Naive thymus-derived CD4-positive, alpha-beta T cell (primary cell): Measurements from ENCODE around the gene CAMK2A. TPM values are rescaled to one million over a fixed set of nuclear protein-coding genes. Genes with fewer than 3 reads are reported as not detected.

Source experiments
- ATAC-seq: fragments of 150-1000 bp; cut with Tn5 transposase; 2 replicates; pipeline ENCODE4 v1.10.0; 2021; ENCODE audit warnings: mild to moderate bottlenecking, moderate library complexity
- CTCF ChIA-PET: fragments of 350-600 bp; sonication (Branson Sonifier 250); formaldehyde crosslinking; loops from one replicate; lab custom pipeline; 2021; ENCODE audit warnings: antibody characterized with exemption; lab: Charles Lee
- POLR2A ChIA-PET: fragments of 350-600 bp; sonication (Branson Sonifier 250); formaldehyde crosslinking; loops from one replicate; lab custom pipeline; 2021; ENCODE audit warnings: antibody characterized with exemption, inconsistent platforms; lab: Charles Lee
- DNase-seq, 9 donors: peaks; one replicate each; pipeline versions ENCODE4 v3.0.0 to v3.0.0-alpha.2; 2020 to 2022; ENCODE audit warnings: mixed read lengths in 1 of 9
- H3K27ac ChIP-seq: one replicate; pipeline ENCODE4 v1.7.0; 2013; ENCODE audit warnings: mild to moderate bottlenecking, low read depth, low read length, moderate library complexity
- H3K27me3 ChIP-seq, 2 donors: one replicate each; pipeline ENCODE4 v1.7.0; 2013; ENCODE audit warnings: low read length in 2 of 2, mild to moderate bottlenecking in 2 of 2, moderate library complexity in 2 of 2; ENCODE audit not compliant: control insufficient read depth in 2 of 2, insufficient read depth in 2 of 2
- H3K36me3 ChIP-seq, 3 experiments: 1 replicate in 2 of 3; 2 replicates in 1 of 3; pipeline ENCODE4 v1.7.0; 2013; ENCODE audit warnings: low read length in 3 of 3, mild to moderate bottlenecking in 3 of 3, moderate library complexity in 1 of 3; ENCODE audit not compliant: insufficient read depth in 3 of 3, control insufficient read depth in 2 of 3
- H3K4me1 ChIP-seq, 2 donors: one replicate each; pipeline ENCODE4 v1.7.0; 2013; ENCODE audit warnings: low read length in 2 of 2, mild to moderate bottlenecking in 2 of 2, moderate library complexity in 1 of 2; ENCODE audit not compliant: control insufficient read depth in 2 of 2, insufficient read depth in 2 of 2
- H3K4me3 ChIP-seq: 2 replicates; pipeline ENCODE4 v1.7.0; 2013; ENCODE audit warnings: mild to moderate bottlenecking, low read length
- H3K9me3 ChIP-seq, 3 experiments: 1 replicate in 2 of 3; 2 replicates in 1 of 3; pipeline ENCODE4 v1.7.0; 2013; ENCODE audit warnings: low read length in 3 of 3; ENCODE audit not compliant: control insufficient read depth in 2 of 3
- H3K27ac Mint-ChIP-seq, 9 donors: one replicate each; pipeline ENCODE4 v1.8.0; 2020 to 2022; ENCODE audit warnings: mixed read lengths in 9 of 9, mild to moderate bottlenecking in 8 of 9, moderate library complexity in 5 of 9, inconsistent platforms in 2 of 9
- H3K27me3 Mint-ChIP-seq, 5 donors: one replicate each; pipeline ENCODE4 v1.8.0; 2021 to 2022; ENCODE audit warnings: mixed read lengths in 5 of 5, mild to moderate bottlenecking in 1 of 5
- H3K36me3 Mint-ChIP-seq, 5 donors: one replicate each; pipeline ENCODE4 v1.8.0; 2020 to 2022; ENCODE audit warnings: mixed read lengths in 5 of 5, mild to moderate bottlenecking in 3 of 5, inconsistent platforms in 1 of 5
- H3K4me1 Mint-ChIP-seq, 7 donors: one replicate each; pipeline ENCODE4 v1.8.0; 2020 to 2022; ENCODE audit warnings: mixed read lengths in 7 of 7, mild to moderate bottlenecking in 3 of 7, inconsistent platforms in 1 of 7
- H3K4me3 Mint-ChIP-seq, 10 donors: one replicate each; pipeline ENCODE4 v1.8.0; 2020 to 2022; ENCODE audit warnings: mild to moderate bottlenecking in 10 of 10, mixed read lengths in 10 of 10, moderate library complexity in 6 of 10, inconsistent platforms in 2 of 10
- H3K9me3 Mint-ChIP-seq, 11 donors: one replicate each; pipeline ENCODE4 v1.8.0; 2020 to 2022; ENCODE audit warnings: mixed read lengths in 11 of 11, mild to moderate bottlenecking in 4 of 11, inconsistent platforms in 1 of 11, moderate library complexity in 1 of 11
- intact Hi-C, 2 donors: fragments of 100-400 bp; cut with micrococcal nuclease; formaldehyde crosslinking; loops; one replicate each; pipeline ENCODE4 v1.15.1; 2023
- polyA plus RNA-seq, 2 donors: library from polyadenylated mRNA; unstranded; fragments of 300-500 nt; fragmentation: Illumina TruSeq; gene quantifications; one replicate each; pipeline ENCODE4 v1.2.3, GENCODE V29; 2021
- total RNA-seq, 6 experiments: library from RNA in 5 of 6; stranded (reverse) in 5 of 6; gene quantifications; 1 replicate in 5 of 6; 2 replicates in 1 of 6; pipeline ENCODE4 v1.2.3 and lab custom pipeline; 2021 to 2026

Gene CAMK2A
- total and polyA plus RNA-seq, 7 experiments from 2014 or later: not detected

DNA sequence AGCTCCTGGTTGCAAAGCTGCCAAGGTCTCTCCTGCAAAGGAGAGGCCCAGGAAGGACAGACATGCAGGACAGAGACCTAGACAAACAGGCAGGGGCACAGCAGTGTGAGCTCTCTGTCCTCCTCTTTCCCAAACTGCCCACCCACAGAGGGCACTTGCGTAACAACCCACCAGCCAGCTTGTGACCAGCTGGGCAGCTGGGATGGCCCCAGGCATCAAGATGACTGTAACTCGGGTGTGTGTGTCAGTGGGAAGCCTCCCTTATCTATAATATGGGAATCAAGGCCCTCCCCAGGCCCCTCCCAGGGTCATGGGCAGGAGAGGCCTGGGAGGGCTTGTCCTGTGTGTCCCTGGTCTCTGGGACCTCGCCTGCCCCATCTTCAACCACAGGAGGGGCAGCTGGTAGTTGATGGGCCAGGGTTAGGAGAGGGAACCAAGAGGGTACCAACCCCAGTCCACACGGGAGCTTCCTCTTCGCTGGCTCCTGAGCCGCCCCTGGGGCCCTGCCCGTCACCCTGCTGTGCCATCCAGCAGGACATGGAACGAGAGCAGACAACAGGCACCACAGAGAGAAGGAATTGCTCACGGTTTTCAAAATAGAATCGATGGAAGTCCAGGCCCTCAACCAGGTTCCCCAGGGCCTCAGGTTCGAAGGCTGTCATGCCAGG lies 61.8 kb downstream of the CAMK2A start:
- H3K36me3 Mint-ChIP-seq: no peaks in the 10 kb centered on the region

GRCh38 chr5:150227036-150227435 lies 62.5 kb downstream of the CAMK2A start:
- intact Hi-C loops: no loop called here
- ATAC-seq (no peak), DNase-seq (no peak)
- Mint-ChIP-seq H3K27ac (no peak overlapping the region), H3K9me3 (peaks cover 0 to 2% (median 0%) of the 10 kb centered on the region in 11 donors), H3K36me3 (no peaks in the 10 kb centered on the region), H3K4me3 (no peak overlapping the region), H3K27me3 (no peaks in the 10 kb centered on the region), H3K4me1 (no peaks in the 10 kb centered on the region)
- H3K4me1 ChIP-seq: no peaks in the 10 kb centered on the region
- no peaks in the 10 kb centered on the region for H3K9me3 ChIP-seq
- no peaks in the 10 kb centered on the region for H3K36me3 ChIP-seq
- no peak overlapping the region for H3K4me3 ChIP-seq
- CTCF ChIA-PET: no interaction called here
- H3K27me3 ChIP-seq: no peaks in the 10 kb centered on the region
- no peak overlapping the region for H3K27ac ChIP-seq
- POLR2A ChIA-PET: no interaction called here

More for the DNA sequence above, 61.8 kb downstream of the CAMK2A start:
- no peaks in the 10 kb centered on the region for H3K4me1 ChIP-seq
- no peaks in the 10 kb centered on the region for H3K4me1 Mint-ChIP-seq
- no peaks in the 10 kb centered on the region for H3K27me3 Mint-ChIP-seq
- no peak overlapping the region for H3K27ac ChIP-seq
- POLR2A ChIA-PET: no interaction called here
- H3K4me3 Mint-ChIP-seq: no peak overlapping the region
- no peak overlapping the region for H3K27ac Mint-ChIP-seq
- CTCF ChIA-PET: no interaction called here
- H3K27me3 ChIP-seq: no peaks in the 10 kb centered on the region
- DNase-seq (no peak), ATAC-seq (no peak)
- intact Hi-C loops: no loop called here
- no peak overlapping the region for H3K4me3 ChIP-seq
- peaks cover 0 to 2% (median 0%) of the 10 kb centered on the region in 11 donors for H3K9me3 Mint-ChIP-seq
- no peaks in the 10 kb centered on the region for H3K36me3 ChIP-seq
- H3K9me3 ChIP-seq: no peaks in the 10 kb centered on the region

GRCh38 chr5:150224483-150225027 lies 65.0 kb downstream of the CAMK2A start:
- POLR2A ChIA-PET: interaction anchor here (0.6 kb wide), 1 partner anchor 219 kb away, joined by 3 read pairs; no protein-coding TSS in a partner anchor
- peak overlapping the region in 1 of 9 donors; percentile 72 for H3K27ac Mint-ChIP-seq

GRCh38 chr5:150223474-150223873 lies 66.1 kb downstream of the CAMK2A start:
- no peaks in the 10 kb centered on the region for H3K36me3 Mint-ChIP-seq
- Histone ChIP-seq H3K9me3 (no peaks in the 10 kb centered on the region), H3K4me1 (no peaks in the 10 kb centered on the region), H3K27ac (no peak overlapping the region), H3K36me3 (no peaks in the 10 kb centered on the region), H3K27me3 (no peaks in the 10 kb centered on the region), H3K4me3 (no peak overlapping the region)
- intact Hi-C loops: no loop called here
- no peak for ATAC-seq
- H3K27ac Mint-ChIP-seq: no peak overlapping the region
- peaks cover 0 to 1% (median 0%) of the 10 kb centered on the region in 11 donors for H3K9me3 Mint-ChIP-seq
- POLR2A ChIA-PET: no interaction called here
- CTCF ChIA-PET: no interaction called here
- H3K4me1 Mint-ChIP-seq: no peaks in the 10 kb centered on the region
- H3K27me3 Mint-ChIP-seq: peaks cover 0 to 4% (median 0%) of the 10 kb centered on the region in 5 donors
- DNase-seq: no peak
- no peak overlapping the region for H3K4me3 Mint-ChIP-seq

More at GRCh38 chr5:150224483-150225027, 65.0 kb downstream of the CAMK2A start:
- Mint-ChIP-seq H3K36me3 (no peaks in the 10 kb centered on the region), H3K27me3 (peaks cover 0 to 4% (median 0%) of the 10 kb centered on the region in 5 donors), H3K4me1 (no peaks in the 10 kb centered on the region), H3K9me3 (peaks cover 0 to 1% (median 0%) of the 10 kb centered on the region in 11 donors), H3K4me3 (no peak overlapping the region)
- DNase-seq (no peak), ATAC-seq (no peak)
- intact Hi-C loops: no loop called here
- Histone ChIP-seq H3K27ac (no peak overlapping the region), H3K27me3 (no peaks in the 10 kb centered on the region), H3K4me1 (no peaks in the 10 kb centered on the region), H3K4me3 (no peak overlapping the region), H3K36me3 (no peaks in the 10 kb centered on the region), H3K9me3 (no peaks in the 10 kb centered on the region)
- CTCF ChIA-PET: interaction anchor here (0.5 kb wide), 1 partner anchor 674 kb away, joined by 4 read pairs; no protein-coding TSS in a partner anchor

- Mint-ChIP-seq H3K4me3 (no peak overlapping the region), H3K27me3 (peaks cover 0 to 4% (median 0%) of the 10 kb centered on the region in 5 donors), H3K4me1 (peaks cover 0 to 2% (median 0%) of the 10 kb centered on the region in 7 donors), H3K27ac (no peak overlapping the region), H3K9me3 (peaks cover 0 to 1% (median 0%) of the 10 kb centered on the region in 11 donors), H3K36me3 (no peaks in the 10 kb centered on the region)
- H3K9me3 ChIP-seq: no peaks in the 10 kb centered on the region
- no peak overlapping the region for H3K27ac ChIP-seq
- ATAC-seq: no peak
- H3K36me3 ChIP-seq: no peaks in the 10 kb centered on the region
- no peak overlapping the region for H3K4me3 ChIP-seq
- ChIA-PET POLR2A (no interaction called here), CTCF (no interaction called here)
- no peak for DNase-seq
- intact Hi-C loops: no loop called here
- no peaks in the 10 kb centered on the region for H3K27me3 ChIP-seq
- no peaks in the 10 kb centered on the region for H3K4me1 ChIP-seq
Observed at GRCh38 chr5:150222906-150223305, 66.7 kb downstream of the CAMK2A start.

GRCh38 chr5:150221471-150221870 lies 68.1 kb downstream of the CAMK2A start:
- H3K4me1 ChIP-seq: no peaks in the 10 kb centered on the region
- Mint-ChIP-seq H3K9me3 (peaks cover 0 to 1% (median 0%) of the 10 kb centered on the region in 11 donors), H3K4me1 (peaks cover 0 to 3% (median 0%) of the 10 kb centered on the region in 7 donors), H3K27ac (peak overlapping the region in 1 of 9 donors; percentile 41), H3K36me3 (no peaks in the 10 kb centered on the region), H3K4me3 (no peak overlapping the region), H3K27me3 (peaks cover 0 to 13% (median 2%) of the 10 kb centered on the region in 5 donors)
- no peak overlapping the region for H3K27ac ChIP-seq
- peaks cover 0 to 2% of the 10 kb centered on the region in 2 donors for H3K27me3 ChIP-seq
- intact Hi-C loops: no loop called here
- ChIA-PET CTCF (no interaction called here), POLR2A (no interaction called here)
- H3K36me3 ChIP-seq: no peaks in the 10 kb centered on the region
- H3K4me3 ChIP-seq: no peak overlapping the region
- ATAC-seq: no peak
- H3K9me3 ChIP-seq: no peaks in the 10 kb centered on the region
- DNase-seq: no peak
